K562 (cell line): ENCODE data around the gene HSD3B7. TPM values are rescaled to one million over a fixed set of nuclear protein-coding genes. Genes with fewer than 3 reads are reported as not detected.
A peak's percentile ranks its signal among the peaks of the same experiment; 100 is the strongest.

ENCODE experiments used
- ATAC-seq: fragments of 200-7000 bp; cut with Tn5 transposase; 3 replicates; pipeline ENCODE4 v1.9.1; 2020; ENCODE audit warnings: moderate library complexity
- BruUV-seq: library from RNA; stranded (reverse); fragments of 400-500 nt; replicated peaks from 2 replicates; lab custom pipeline; 2021; lab: Mats Ljungman, UMichigan
- CTCF ChIA-PET: fragments of 300-600 bp; formaldehyde crosslinking; extraction: SDS; loops from one replicate; lab custom pipeline; 2021; ENCODE audit warnings: low intra/inter-chr PET ratio; lab: Yijun Ruan, JAX
- POLR2A ChIA-PET: fragments of 300-600, 350-650 bp; sonication (Branson Sonifier 250); formaldehyde crosslinking; extraction: SDS; loops from one replicate; lab custom pipeline; 2021; ENCODE audit warnings: antibody characterized with exemption, inconsistent platforms; lab: Yijun Ruan, JAX
- DNase-seq, 4 experiments: peaks; one replicate each; pipeline versions ENCODE4 v3.0.0 to v3.0.0-alpha.2; 2011 to 2018; ENCODE audit warnings: low spot score in 3 of 4, mixed read lengths in 3 of 4; ENCODE audit errors: extremely low read depth in 1 of 4
- FAIRE-seq: peaks from 2 replicates; lab custom pipeline; 2011; peaks lifted over from hg19 to GRCh38; lab: Jason Lieb, UNC
- H2AFZ ChIP-seq: 2 replicates; pipeline ENCODE4 v1.6.0; 2011; ENCODE audit warnings: low read depth, low read length, control low read depth, inconsistent platforms
- H3K27ac ChIP-seq: fragments of 200-600 bp; 3 replicates; pipeline ENCODE4 v1.8.0; 2011; ENCODE audit warnings: low read depth, mild to moderate bottlenecking, control low read depth, inconsistent platforms, low read length, moderate library complexity, mixed read lengths; ENCODE audit errors: extremely low read depth
- H3K27me3 ChIP-seq, 2 experiments: fragments of 300-600 bp in 1 of 2; 2 replicates in 1 of 2; 3 replicates in 1 of 2; pipeline versions ENCODE4 v1.6.0 to v1.8.0; 2011; ENCODE audit warnings: inconsistent platforms in 2 of 2, low read length in 2 of 2, mild to moderate bottlenecking in 1 of 2, mixed read lengths in 1 of 2, moderate library complexity in 1 of 2; ENCODE audit not compliant: control insufficient read depth in 2 of 2, insufficient read depth in 2 of 2
- H3K36me3 ChIP-seq: fragments of 300-600 bp; 3 replicates; pipeline ENCODE4 v1.8.0; 2011; ENCODE audit warnings: mild to moderate bottlenecking, low read length, inconsistent platforms; ENCODE audit not compliant: control insufficient read depth, insufficient read depth
- H3K4me1 ChIP-seq, 2 experiments: fragments of 200-600 bp in 1 of 2; replicated peaks in 1 of 2; 2 replicates in 1 of 2; 3 replicates in 1 of 2; pipeline versions ENCODE4 v1.5.1 to v1.8.0; 2011; ENCODE audit warnings: inconsistent platforms in 2 of 2, low read length in 2 of 2, mild to moderate bottlenecking in 1 of 2, mixed read lengths in 1 of 2, moderate library complexity in 1 of 2; ENCODE audit not compliant: control insufficient read depth in 2 of 2, insufficient read depth in 2 of 2
- H3K4me2 ChIP-seq: 2 replicates; pipeline ENCODE4 v1.6.1; 2011; ENCODE audit warnings: low read length, control low read depth, inconsistent platforms, mixed read lengths; ENCODE audit not compliant: insufficient read depth
- H3K4me3 ChIP-seq: fragments of 200-600 bp; sonication (generic), shearing (Covaris generic); 2 replicates; pipeline ENCODE4 v1.5.1; 2016; ENCODE audit warnings: control low read depth, inconsistent platforms
- H3K79me2 ChIP-seq: fragments of 200-600 bp; 3 replicates; pipeline ENCODE4 v1.8.0; 2011; ENCODE audit warnings: low read length, inconsistent platforms; ENCODE audit not compliant: control insufficient read depth, insufficient read depth
- H3K9ac ChIP-seq, 2 experiments: 2 replicates each; pipeline versions ENCODE4 v1.6.0 to v1.6.1; 2011; ENCODE audit warnings: low read depth in 2 of 2, low read length in 2 of 2, control low read depth in 1 of 2, inconsistent platforms in 1 of 2, mild to moderate bottlenecking in 1 of 2, mixed read lengths in 1 of 2; ENCODE audit not compliant: insufficient read depth in 1 of 2
- H3K9me1 ChIP-seq: one replicate; pipeline ENCODE4 v1.6.0; 2011; ENCODE audit warnings: inconsistent platforms, mild to moderate bottlenecking, low read length, moderate library complexity; ENCODE audit not compliant: control insufficient read depth, insufficient read depth
- H3K9me3 ChIP-seq: replicated peaks from 2 replicates; pipeline ENCODE4 v1.5.1; 2011; ENCODE audit warnings: low read depth, low read length, inconsistent platforms; ENCODE audit not compliant: control insufficient read depth, insufficient read depth
- H4K20me1 ChIP-seq: replicated peaks from 2 replicates; pipeline ENCODE4 v1.6.1; 2011; ENCODE audit warnings: low read length, inconsistent platforms, mixed read lengths; ENCODE audit not compliant: control insufficient read depth, insufficient read depth
- FOXM1 ChIP-seq, 2 experiments: fragments of 450-650 bp in 1 of 2; sonication (generic) in 1 of 2; formaldehyde crosslinking in 1 of 2; IDR thresholded peaks; 2 replicates each; pipeline versions ENCODE4 v1.6.1 to v1.9.0; 2017 to 2022; ENCODE audit warnings: low read depth in 2 of 2, mild to moderate bottlenecking in 2 of 2, missing genetic modification reagents in 1 of 2, moderate library complexity in 1 of 2
- KAT7 ChIP-seq: sonication (generic); formaldehyde crosslinking; IDR thresholded peaks from 2 replicates; pipeline ENCODE4 v1.8.0; 2022; ENCODE audit warnings: missing genetic modification reagents, mild to moderate bottlenecking, borderline replicate concordance
- KDM4B ChIP-seq, 2 experiments: fragments of 450-650 bp in 1 of 2; sonication (generic) in 1 of 2; IDR thresholded peaks; 2 replicates each; pipeline ENCODE4 v1.6.1; 2016 to 2017; ENCODE audit warnings: borderline replicate concordance in 2 of 2, antibody characterized with exemption in 1 of 2, low read depth in 1 of 2, mild to moderate bottlenecking in 1 of 2
- SMAD1 ChIP-seq: fragments of 150-350 bp; IDR thresholded peaks from 2 replicates; pipeline ENCODE4 v1.6.1; 2014; ENCODE audit warnings: low read length, low read depth; ENCODE audit not compliant: partially characterized antibody
- TAF15 ChIP-seq: fragments of 200-400 bp; formaldehyde crosslinking; IDR thresholded peaks from 2 replicates; pipeline ENCODE4 v1.6.1; 2017; ENCODE audit warnings: mild to moderate bottlenecking, low read depth, low read length, moderate library complexity
- ZFP36 ChIP-seq: fragments of 150-350 bp; IDR thresholded peaks from 2 replicates; pipeline ENCODE4 v1.6.1; 2018; ENCODE audit warnings: low read length, low read depth; ENCODE audit not compliant: partially characterized antibody
- ZNF696 ChIP-seq: fragments of 250-450 bp; sonication (Bioruptor Pico); conservative IDR thresholded peaks from 2 replicates; pipeline ENCODE4 v1.4.0; 2020; ENCODE audit warnings: mild to moderate bottlenecking, moderate library complexity
- ZNF785 ChIP-seq: fragments of 250-450 bp; sonication (Bioruptor Pico); IDR thresholded peaks from 2 replicates; pipeline ENCODE4 v1.4.0; 2020; ENCODE audit warnings: mild to moderate bottlenecking
- WGBS: fragments of 100-300 bp; shearing (Covaris generic); methylation state at CpG from one replicate; pipeline ENCODE4 v1.1.6; 2016; ENCODE audit warnings: low coverage, mixed read lengths; ENCODE audit not compliant: insufficient coverage; ENCODE audit errors: missing lambda C conversion rate; 5-methylcytosine and 5-hydroxymethylcytosine counted together
- in situ Hi-C: fragments of 300-500 bp; cut with MboI; formaldehyde crosslinking; loops from 4 replicates; pipeline ENCODE4 v1.15.0; 2018; ENCODE audit warnings: inconsistent platforms, mixed read lengths
- intact Hi-C: fragments of 100-400 bp; cut with micrococcal nuclease; formaldehyde crosslinking; loops from 2 replicates; pipeline ENCODE4 v1.14.2; 2022
- polyA plus RNA-seq, 8 experiments: library from polyadenylated mRNA; depleted of rRNA in 4 of 8; stranded (reverse) in 5 of 8; unstranded in 3 of 8; fragments of >200 nt; fragmentation: Nextera tagmentation in 2 of 8; fragmentation: Illumina TruSeq in 1 of 8; extraction: Ambion mirVana in 2 of 8; extraction: Trizol in 1 of 8; gene quantifications; 2 replicates each; pipeline versions ENCODE4 v1.2.1 to v1.2.3, GENCODE V29; 2011 to 2014; ENCODE audit warnings: inconsistent platforms in 1 of 8, missing spikeins in 1 of 8
- total RNA-seq, 7 experiments: library from RNA; depleted of rRNA in 6 of 7; stranded (reverse); fragments of >200 nt in 6 of 7; fragmentation: Illumina TruSeq in 2 of 7; extraction: Trizol in 2 of 7; gene quantifications; 2 replicates each; pipeline versions ENCODE4 v1.2.1 to v1.2.3, GENCODE V29; 2011 to 2021; ENCODE audit warnings: low replicate concordance in 1 of 7
- TF ChIP-seq, protein P1 (sequence below): fragments of 450-650 bp; IDR thresholded peaks from 2 replicates; pipeline ENCODE4 v1.6.1; 2017; ENCODE audit warnings: mild to moderate bottlenecking, moderate library complexity
- TF ChIP-seq, protein P2 (sequence below), 2 experiments: fragments of 450-650 bp; IDR thresholded peaks; 2 replicates each; pipeline ENCODE4 v1.6.1; 2018; ENCODE audit warnings: mild to moderate bottlenecking in 2 of 2, low read depth in 1 of 2; ENCODE audit not compliant: partially characterized antibody in 2 of 2
- TF ChIP-seq, protein P3 (sequence below): fragments of 450-650 bp; formaldehyde crosslinking; IDR thresholded peaks from 2 replicates; pipeline ENCODE4 v1.4.0; 2022; ENCODE audit warnings: missing genetic modification characterization

Gene HSD3B7
- total and polyA plus RNA-seq, 9 of the 15 experiments (the other 6 are each of a cell fraction or from before 2014, with no cell fraction given): 5.4 to 49.1 (median 23.0) TPM

DNA sequence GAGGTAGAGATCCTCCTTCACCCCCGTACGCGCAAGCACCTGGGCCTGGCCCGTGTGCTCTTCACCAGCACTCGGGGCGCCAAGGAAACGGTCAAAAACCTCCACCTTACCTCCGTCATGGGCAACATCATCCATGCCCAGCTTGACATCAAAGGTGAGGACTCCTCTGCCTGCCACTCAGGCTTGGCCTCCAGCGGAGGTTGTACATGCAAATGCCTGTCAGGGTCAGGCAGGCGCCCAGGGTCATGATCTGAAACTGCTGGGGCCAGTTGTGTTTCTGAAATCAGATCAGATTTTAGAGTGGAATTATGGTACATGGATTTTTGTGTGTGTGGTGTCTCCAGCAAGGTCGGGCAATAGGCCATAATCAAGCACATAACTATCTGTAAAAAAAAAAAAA lies 23.6 kb upstream of the HSD3B7 start:
- Histone ChIP-seq H3K9ac (peak overlapping the region in 1 of 2 experiments; percentile 6; a peak in 1 of 4 replicates), H3K4me2 (no peak overlapping the region), H3K27ac (no peak overlapping the region), H3K36me3 (peaks cover 78% of the 10 kb centered on the region), H3K4me3 (no peak overlapping the region), H3K9me1 (peaks cover 3% of the 10 kb centered on the region), H3K27me3 (no peaks in the 10 kb centered on the region), H2AFZ (no peak overlapping the region), H3K4me1 (peaks cover 13 to 23% of the 10 kb centered on the region in 2 experiments; a peak in 4 of 5 replicates), H3K9me3 (no peaks in the 10 kb centered on the region), H4K20me1 (peaks cover 6% of the 10 kb centered on the region), H3K79me2 (peaks cover 30% of the 10 kb centered on the region)
- ChIA-PET CTCF (no interaction called here), POLR2A (interaction anchor here (1.4 kb wide), 1 partner anchor 8 kb away, joined by 3 read pairs; no protein-coding TSS in a partner anchor)
- no peak for ATAC-seq
- no peak for DNase-seq
- intact Hi-C loops (no loop called here), in situ Hi-C loops (loop anchor here (25.0 kb wide), 1 partner anchor 901 kb away; the partner anchor contains the start of gene ZNF267)
- no peak for FAIRE-seq
- no peak for TF ChIP-seq KDM4B (IDR thresholded peaks at IDR 0.05; ENCODE audit: borderline replicate concordance in 2 of 2, low read depth in 1 of 2)
- TF ChIP-seq, protein P1, sequence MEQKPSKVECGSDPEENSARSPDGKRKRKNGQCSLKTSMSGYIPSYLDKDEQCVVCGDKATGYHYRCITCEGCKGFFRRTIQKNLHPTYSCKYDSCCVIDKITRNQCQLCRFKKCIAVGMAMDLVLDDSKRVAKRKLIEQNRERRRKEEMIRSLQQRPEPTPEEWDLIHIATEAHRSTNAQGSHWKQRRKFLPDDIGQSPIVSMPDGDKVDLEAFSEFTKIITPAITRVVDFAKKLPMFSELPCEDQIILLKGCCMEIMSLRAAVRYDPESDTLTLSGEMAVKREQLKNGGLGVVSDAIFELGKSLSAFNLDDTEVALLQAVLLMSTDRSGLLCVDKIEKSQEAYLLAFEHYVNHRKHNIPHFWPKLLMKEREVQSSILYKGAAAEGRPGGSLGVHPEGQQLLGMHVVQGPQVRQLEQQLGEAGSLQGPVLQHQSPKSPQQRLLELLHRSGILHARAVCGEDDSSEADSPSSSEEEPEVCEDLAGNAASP: no peak
- TF ChIP-seq, protein P2, sequence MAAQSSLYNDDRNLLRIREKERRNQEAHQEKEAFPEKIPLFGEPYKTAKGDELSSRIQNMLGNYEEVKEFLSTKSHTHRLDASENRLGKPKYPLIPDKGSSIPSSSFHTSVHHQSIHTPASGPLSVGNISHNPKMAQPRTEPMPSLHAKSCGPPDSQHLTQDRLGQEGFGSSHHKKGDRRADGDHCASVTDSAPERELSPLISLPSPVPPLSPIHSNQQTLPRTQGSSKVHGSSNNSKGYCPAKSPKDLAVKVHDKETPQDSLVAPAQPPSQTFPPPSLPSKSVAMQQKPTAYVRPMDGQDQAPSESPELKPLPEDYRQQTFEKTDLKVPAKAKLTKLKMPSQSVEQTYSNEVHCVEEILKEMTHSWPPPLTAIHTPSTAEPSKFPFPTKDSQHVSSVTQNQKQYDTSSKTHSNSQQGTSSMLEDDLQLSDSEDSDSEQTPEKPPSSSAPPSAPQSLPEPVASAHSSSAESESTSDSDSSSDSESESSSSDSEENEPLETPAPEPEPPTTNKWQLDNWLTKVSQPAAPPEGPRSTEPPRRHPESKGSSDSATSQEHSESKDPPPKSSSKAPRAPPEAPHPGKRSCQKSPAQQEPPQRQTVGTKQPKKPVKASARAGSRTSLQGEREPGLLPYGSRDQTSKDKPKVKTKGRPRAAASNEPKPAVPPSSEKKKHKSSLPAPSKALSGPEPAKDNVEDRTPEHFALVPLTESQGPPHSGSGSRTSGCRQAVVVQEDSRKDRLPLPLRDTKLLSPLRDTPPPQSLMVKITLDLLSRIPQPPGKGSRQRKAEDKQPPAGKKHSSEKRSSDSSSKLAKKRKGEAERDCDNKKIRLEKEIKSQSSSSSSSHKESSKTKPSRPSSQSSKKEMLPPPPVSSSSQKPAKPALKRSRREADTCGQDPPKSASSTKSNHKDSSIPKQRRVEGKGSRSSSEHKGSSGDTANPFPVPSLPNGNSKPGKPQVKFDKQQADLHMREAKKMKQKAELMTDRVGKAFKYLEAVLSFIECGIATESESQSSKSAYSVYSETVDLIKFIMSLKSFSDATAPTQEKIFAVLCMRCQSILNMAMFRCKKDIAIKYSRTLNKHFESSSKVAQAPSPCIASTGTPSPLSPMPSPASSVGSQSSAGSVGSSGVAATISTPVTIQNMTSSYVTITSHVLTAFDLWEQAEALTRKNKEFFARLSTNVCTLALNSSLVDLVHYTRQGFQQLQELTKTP (IDR thresholded peaks at IDR 0.05; ENCODE audit: low read depth in 1 of 2, partially characterized antibody in 2 of 2): no peak
- no peak for TF ChIP-seq ZFP36
- no peak for TF ChIP-seq SMAD1
- no peak for TF ChIP-seq ZNF785 (CRISPR knock-in tag)
- no peak for TF ChIP-seq KAT7 (CRISPR knock-in tag)
- no peak for TF ChIP-seq TAF15
- TF ChIP-seq, protein P3, sequence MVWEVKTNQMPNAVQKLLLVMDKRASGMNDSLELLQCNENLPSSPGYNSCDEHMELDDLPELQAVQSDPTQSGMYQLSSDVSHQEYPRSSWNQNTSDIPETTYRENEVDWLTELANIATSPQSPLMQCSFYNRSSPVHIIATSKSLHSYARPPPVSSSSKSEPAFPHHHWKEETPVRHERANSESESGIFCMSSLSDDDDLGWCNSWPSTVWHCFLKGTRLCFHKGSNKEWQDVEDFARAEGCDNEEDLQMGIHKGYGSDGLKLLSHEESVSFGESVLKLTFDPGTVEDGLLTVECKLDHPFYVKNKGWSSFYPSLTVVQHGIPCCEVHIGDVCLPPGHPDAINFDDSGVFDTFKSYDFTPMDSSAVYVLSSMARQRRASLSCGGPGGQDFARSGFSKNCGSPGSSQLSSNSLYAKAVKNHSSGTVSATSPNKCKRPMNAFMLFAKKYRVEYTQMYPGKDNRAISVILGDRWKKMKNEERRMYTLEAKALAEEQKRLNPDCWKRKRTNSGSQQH (CRISPR knock-in tag): no peak
- TF ChIP-seq ZNF696 (CRISPR knock-in tag): no peak
- no peak for TF ChIP-seq FOXM1 (IDR thresholded peaks at IDR 0.05; ENCODE audit: low read depth)
- TF ChIP-seq FOXM1 (CRISPR knock-in tag; IDR thresholded peaks at IDR 0.05; ENCODE audit: low read depth): no peak
- WGBS: 87% methylated on average over 11 of the region's 11 CpGs
- no TSS peak for BruUV-seq
